ENCODE measurements around the gene RPLP1.

DNA sequence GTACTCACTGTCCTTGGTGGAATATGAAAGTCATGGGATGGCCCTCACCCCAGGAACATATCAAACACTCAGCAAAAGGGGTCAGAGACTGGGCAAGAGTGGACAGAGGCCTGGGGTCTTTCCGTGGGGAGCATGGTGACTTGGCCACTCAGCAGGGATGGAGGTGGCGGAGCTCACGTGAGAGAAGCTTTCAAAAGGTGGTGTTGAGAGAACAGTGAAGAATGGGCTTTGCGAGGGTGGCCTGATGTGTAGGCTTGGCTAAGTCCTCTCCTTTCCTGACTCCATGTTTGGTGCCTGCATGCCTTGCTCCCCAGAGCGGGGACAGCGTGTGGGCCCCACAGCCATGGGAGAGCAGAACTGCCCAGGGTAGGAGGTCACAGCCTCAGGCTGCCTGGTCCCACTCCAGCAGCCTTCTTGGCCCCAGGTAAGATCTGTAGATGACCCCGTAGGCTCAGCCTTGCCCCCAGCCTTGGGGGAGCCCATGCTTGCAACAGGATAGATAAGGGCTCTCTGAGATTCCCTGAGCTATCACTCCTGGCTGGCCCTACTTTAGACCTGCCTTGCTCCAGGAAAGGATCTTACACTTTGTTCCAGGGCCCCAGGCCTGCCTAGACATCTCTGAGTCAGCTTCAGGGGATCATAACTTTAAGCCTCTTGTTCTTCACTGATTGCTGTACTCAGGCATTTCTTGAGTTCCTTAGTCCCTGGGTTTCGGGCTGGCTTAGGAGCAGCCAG, 17.0 kb downstream of the RPLP1 start:
- TF ChIP-seq, protein P1, sequence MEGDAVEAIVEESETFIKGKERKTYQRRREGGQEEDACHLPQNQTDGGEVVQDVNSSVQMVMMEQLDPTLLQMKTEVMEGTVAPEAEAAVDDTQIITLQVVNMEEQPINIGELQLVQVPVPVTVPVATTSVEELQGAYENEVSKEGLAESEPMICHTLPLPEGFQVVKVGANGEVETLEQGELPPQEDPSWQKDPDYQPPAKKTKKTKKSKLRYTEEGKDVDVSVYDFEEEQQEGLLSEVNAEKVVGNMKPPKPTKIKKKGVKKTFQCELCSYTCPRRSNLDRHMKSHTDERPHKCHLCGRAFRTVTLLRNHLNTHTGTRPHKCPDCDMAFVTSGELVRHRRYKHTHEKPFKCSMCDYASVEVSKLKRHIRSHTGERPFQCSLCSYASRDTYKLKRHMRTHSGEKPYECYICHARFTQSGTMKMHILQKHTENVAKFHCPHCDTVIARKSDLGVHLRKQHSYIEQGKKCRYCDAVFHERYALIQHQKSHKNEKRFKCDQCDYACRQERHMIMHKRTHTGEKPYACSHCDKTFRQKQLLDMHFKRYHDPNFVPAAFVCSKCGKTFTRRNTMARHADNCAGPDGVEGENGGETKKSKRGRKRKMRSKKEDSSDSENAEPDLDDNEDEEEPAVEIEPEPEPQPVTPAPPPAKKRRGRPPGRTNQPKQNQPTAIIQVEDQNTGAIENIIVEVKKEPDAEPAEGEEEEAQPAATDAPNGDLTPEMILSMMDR (conservative IDR thresholded peaks at IDR 0.05 in 1 of 2, IDR thresholded peaks at IDR 0.05 in 1 of 2; ENCODE audit: low read depth in 1 of 2, low read length in 2 of 2): no peak
- TF ChIP-seq EZH2 (IDR thresholded peaks at IDR 0.05; ENCODE audit: low read length, missing control alignments): no peak
